HG02588 (cell line): ENCODE data around the gene TMCC1.

Experiments
- ATAC-seq: cut with Tn5 transposase; IDR thresholded peaks from one replicate; pipeline ENCODE4 v1.9.1; 2021; ENCODE audit warnings: mild to moderate bottlenecking, moderate library complexity; ENCODE audit not compliant: unreplicated experiment

TMCC1 gene

GRCh38 chr3:129603561-129603942, 290.0 kb downstream of the TMCC1 start:
- no peak for ATAC-seq

GRCh38 chr3:129602730-129603560, 290.6 kb downstream of the TMCC1 start:
- ATAC-seq = no peak

GRCh38 chr3:129602309-129602708, 291.2 kb downstream of the TMCC1 start:
- no peak for ATAC-seq

- no peak for ATAC-seq
These were observed 291.8 kb downstream of the TMCC1 start for GRCh38 chr3:129601713-129602112.

- ATAC-seq = no peak
These were observed 293.2 kb downstream of the TMCC1 start for GRCh38 chr3:129600348-129600747.

GRCh38 chr3:129599607-129600006, 293.9 kb downstream of the TMCC1 start:
- no peak for ATAC-seq

- ATAC-seq = no peak
These were observed 294.4 kb downstream of the TMCC1 start for GRCh38 chr3:129599073-129599472.

- no peak for ATAC-seq
These were observed 295.0 kb downstream of the TMCC1 start for GRCh38 chr3:129598484-129598883.

GRCh38 chr3:129598000-129598381, 295.5 kb downstream of the TMCC1 start:
- ATAC-seq = no peak
